Measurements from ENCODE around the gene KRT83. TPM values are rescaled to one million over a fixed set of nuclear protein-coding genes. Genes with fewer than 3 reads are reported as not detected.

KRT83 gene
- total RNA-seq, 1 donor from 2014 or later: not detected

- H3K9me3 Mint-ChIP-seq: peaks cover 3% of the 10 kb centered on the region
- Histone ChIP-seq H3K4me3 (no peak overlapping the region), H4K20me1 (ENCODE audit: low read depth) (no peaks in the 10 kb centered on the region), H3F3A (ENCODE audit: low read depth) (no peaks in the 10 kb centered on the region), H3K4me2 (no peak overlapping the region), H3K4me1 (no peaks in the 10 kb centered on the region), H3K79me2 (ENCODE audit: low read depth) (no peaks in the 10 kb centered on the region), H3K27me3 (no peaks in the 10 kb centered on the region), H3K9ac (no peak overlapping the region), H3K36me3 (no peaks in the 10 kb centered on the region), H2AFZ (replicated peaks) (no peak overlapping the region), H3K9me3 (ENCODE audit: low read depth) (no peaks in the 10 kb centered on the region), H3K27ac (no peak overlapping the region)
- DNase-seq (ENCODE audit: low spot score): no peak
- H3K27me3 Mint-ChIP-seq (ENCODE audit: insufficient read depth, low read depth): peaks cover 3% of the 10 kb centered on the region
- H3K4me3 Mint-ChIP-seq: no peak overlapping the region
- no peaks in the 10 kb centered on the region for H3K4me1 Mint-ChIP-seq
- no peaks in the 10 kb centered on the region for H3K36me3 Mint-ChIP-seq
- TF ChIP-seq EZH2 (IDR thresholded peaks at IDR 0.05): no peak
- no peak for TF ChIP-seq EZH2phosphoT487 (IDR thresholded peaks at IDR 0.05)
- TF ChIP-seq CTCF (IDR thresholded peaks at IDR 0.05): no peak
- no peak overlapping the region for H3K27ac Mint-ChIP-seq
Observed at GRCh38 chr12:52336641-52337040, 15.4 kb upstream of the KRT83 start.

- H3K27me3 ChIP-seq: no peaks in the 10 kb centered on the region
- no peak overlapping the region for H2AFZ ChIP-seq (replicated peaks)
- no peaks in the 10 kb centered on the region for H4K20me1 ChIP-seq (ENCODE audit: low read depth)
- no peaks in the 10 kb centered on the region for H3K36me3 ChIP-seq
- TF ChIP-seq CTCF (IDR thresholded peaks at IDR 0.05) (no peak), EZH2 (IDR thresholded peaks at IDR 0.05) (no peak), EZH2phosphoT487 (IDR thresholded peaks at IDR 0.05) (no peak)
- Mint-ChIP-seq H3K27me3 (ENCODE audit: insufficient read depth, low read depth) (peaks cover 3% of the 10 kb centered on the region), H3K36me3 (no peaks in the 10 kb centered on the region), H3K9me3 (peaks cover 3% of the 10 kb centered on the region), H3K4me1 (no peaks in the 10 kb centered on the region), H3K4me3 (no peak overlapping the region), H3K27ac (peak overlapping the region; percentile 64)
- H3K9me3 ChIP-seq (ENCODE audit: low read depth): no peaks in the 10 kb centered on the region
- DNase-seq (ENCODE audit: low spot score): no peak
- H3K9ac ChIP-seq: no peak overlapping the region
- H3K27ac ChIP-seq: no peak overlapping the region
- no peaks in the 10 kb centered on the region for H3F3A ChIP-seq (ENCODE audit: low read depth)
- no peaks in the 10 kb centered on the region for H3K4me1 ChIP-seq
- H3K4me3 ChIP-seq: no peak overlapping the region
- H3K4me2 ChIP-seq: no peak overlapping the region
- H3K79me2 ChIP-seq (ENCODE audit: low read depth): no peaks in the 10 kb centered on the region
Observed at GRCh38 chr12:52335598-52336262, 14.5 kb upstream of the KRT83 start.

- no peaks in the 10 kb centered on the region for H3K36me3 ChIP-seq
- Mint-ChIP-seq H3K36me3 (no peaks in the 10 kb centered on the region), H3K4me3 (no peak overlapping the region), H3K4me1 (no peaks in the 10 kb centered on the region), H3K27me3 (ENCODE audit: insufficient read depth, low read depth) (peaks cover 5% of the 10 kb centered on the region), H3K9me3 (peaks cover 3% of the 10 kb centered on the region), H3K27ac (no peak overlapping the region)
- no peaks in the 10 kb centered on the region for H3K27me3 ChIP-seq
- no peaks in the 10 kb centered on the region for H3K9me3 ChIP-seq (ENCODE audit: low read depth)
- H3K4me3 ChIP-seq: no peak overlapping the region
- H3K27ac ChIP-seq: no peak overlapping the region
- no peak overlapping the region for H3K4me2 ChIP-seq
- no peaks in the 10 kb centered on the region for H3K4me1 ChIP-seq
- H3K9ac ChIP-seq: no peak overlapping the region
- no peak overlapping the region for H2AFZ ChIP-seq (replicated peaks)
- no peaks in the 10 kb centered on the region for H3F3A ChIP-seq (ENCODE audit: low read depth)
- no peak for DNase-seq (ENCODE audit: low spot score)
- no peak for TF ChIP-seq EZH2phosphoT487 (IDR thresholded peaks at IDR 0.05)
- no peak for TF ChIP-seq CTCF (IDR thresholded peaks at IDR 0.05)
- no peak for TF ChIP-seq EZH2 (IDR thresholded peaks at IDR 0.05)
- no peaks in the 10 kb centered on the region for H3K79me2 ChIP-seq (ENCODE audit: low read depth)
- no peaks in the 10 kb centered on the region for H4K20me1 ChIP-seq (ENCODE audit: low read depth)
Observed at GRCh38 chr12:52334185-52334584, 13.0 kb upstream of the KRT83 start.
